Retinal pigment epithelial cell (primary cell): Measurements from ENCODE around the gene RNASEH2C.

Experiments
- DNase-seq: peaks from one replicate; pipeline ENCODE4 v3.0.0-alpha.2; 2010; ENCODE audit warnings: low read depth
- H3K4me3 ChIP-seq: 2 replicates; pipeline ENCODE4 v1.5.1; 2011; ENCODE audit warnings: mild to moderate bottlenecking, low read length, control low read depth, moderate library complexity
- TF ChIP-seq, protein P1 (sequence below): conservative IDR thresholded peaks from 2 replicates; pipeline ENCODE4 v1.5.1; 2011; ENCODE audit warnings: low read depth, low read length, control low read depth, inconsistent platforms

The RNASEH2C gene

DNA sequence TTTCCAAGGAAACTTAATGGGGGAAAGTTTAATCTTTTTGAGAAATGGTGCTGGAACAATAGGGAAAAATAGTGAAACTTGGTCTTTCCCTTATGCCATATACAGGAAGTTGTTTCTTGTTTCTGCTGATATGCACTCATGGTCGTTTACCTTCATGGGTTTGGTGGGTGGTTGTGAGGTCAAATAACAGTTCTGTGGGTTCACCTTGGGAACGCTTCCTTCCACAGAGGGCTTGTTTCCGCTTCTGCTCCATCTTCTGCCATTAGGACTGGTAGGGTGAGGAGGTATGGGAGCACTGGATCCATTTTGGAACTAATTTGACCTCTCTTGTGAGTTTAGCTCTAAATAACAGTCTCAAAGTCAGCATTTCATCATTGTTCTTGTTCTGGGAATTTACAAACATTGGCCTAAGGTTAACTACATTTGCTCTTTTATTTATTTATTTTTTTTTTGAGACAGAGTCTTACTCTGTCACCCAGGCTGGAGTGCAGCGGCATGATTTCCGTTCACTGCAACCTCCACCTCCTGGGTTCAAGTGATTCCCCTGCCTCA lies 40.3 kb downstream of the RNASEH2C start:
- DNase-seq = no peak
- TF ChIP-seq, protein P1, sequence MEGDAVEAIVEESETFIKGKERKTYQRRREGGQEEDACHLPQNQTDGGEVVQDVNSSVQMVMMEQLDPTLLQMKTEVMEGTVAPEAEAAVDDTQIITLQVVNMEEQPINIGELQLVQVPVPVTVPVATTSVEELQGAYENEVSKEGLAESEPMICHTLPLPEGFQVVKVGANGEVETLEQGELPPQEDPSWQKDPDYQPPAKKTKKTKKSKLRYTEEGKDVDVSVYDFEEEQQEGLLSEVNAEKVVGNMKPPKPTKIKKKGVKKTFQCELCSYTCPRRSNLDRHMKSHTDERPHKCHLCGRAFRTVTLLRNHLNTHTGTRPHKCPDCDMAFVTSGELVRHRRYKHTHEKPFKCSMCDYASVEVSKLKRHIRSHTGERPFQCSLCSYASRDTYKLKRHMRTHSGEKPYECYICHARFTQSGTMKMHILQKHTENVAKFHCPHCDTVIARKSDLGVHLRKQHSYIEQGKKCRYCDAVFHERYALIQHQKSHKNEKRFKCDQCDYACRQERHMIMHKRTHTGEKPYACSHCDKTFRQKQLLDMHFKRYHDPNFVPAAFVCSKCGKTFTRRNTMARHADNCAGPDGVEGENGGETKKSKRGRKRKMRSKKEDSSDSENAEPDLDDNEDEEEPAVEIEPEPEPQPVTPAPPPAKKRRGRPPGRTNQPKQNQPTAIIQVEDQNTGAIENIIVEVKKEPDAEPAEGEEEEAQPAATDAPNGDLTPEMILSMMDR = no peak
- H3K4me3 ChIP-seq = no peak overlapping the region

DNA sequence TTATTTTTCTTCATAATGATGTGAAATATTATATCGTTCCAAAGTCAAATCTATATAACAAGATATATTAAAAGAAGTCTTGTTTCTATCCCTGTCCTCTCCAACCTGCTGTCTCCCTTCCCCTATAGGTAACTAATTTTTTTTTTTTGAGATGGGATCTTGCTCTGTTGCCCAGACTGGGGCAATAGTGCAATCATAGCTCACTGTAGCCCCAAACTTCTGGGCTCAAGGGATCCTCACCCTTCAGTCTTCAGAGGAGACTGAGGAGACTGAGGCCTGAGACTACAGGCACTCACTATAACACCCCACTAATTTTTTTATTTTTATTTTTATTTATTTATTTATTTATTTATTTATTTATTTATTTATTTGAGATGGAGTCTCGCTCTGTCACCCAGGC lies 47.6 kb downstream of the RNASEH2C start:
- no peak for DNase-seq

DNA sequence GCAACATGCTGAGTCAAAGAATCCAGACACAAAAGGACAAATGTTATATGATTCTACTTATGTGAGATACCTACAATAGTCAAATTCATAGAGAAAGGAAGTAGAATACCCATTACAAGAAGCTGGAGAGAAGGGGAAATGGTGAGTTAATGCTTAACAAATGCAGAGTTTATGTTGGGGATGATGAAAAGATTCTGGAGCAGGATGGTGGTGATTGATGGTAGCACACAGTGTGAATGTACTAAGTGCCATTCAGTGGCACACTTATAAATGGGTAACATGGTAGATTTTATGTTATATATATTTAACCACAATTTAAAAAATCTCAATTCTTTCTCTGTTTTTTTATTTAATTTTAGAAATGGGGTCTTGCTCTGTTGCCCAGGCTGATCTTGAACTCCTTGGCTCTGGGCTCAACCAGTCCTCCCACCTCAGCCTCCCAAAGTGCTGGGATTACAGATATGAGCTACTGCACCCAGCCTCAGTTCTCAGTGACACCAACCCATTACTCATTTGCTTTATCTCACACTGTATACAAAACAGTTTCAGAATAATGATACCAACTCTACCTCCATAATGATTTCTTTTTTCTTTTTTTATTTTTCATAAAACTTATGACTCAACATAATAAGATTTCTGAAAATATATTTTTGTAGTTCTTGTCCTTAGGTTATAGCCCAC lies 48.3 kb downstream of the RNASEH2C start:
- DNase-seq = no peak
- H3K4me3 ChIP-seq = no peak overlapping the region
- TF ChIP-seq, protein P1 = no peak

More for the DNA sequence above, 47.6 kb downstream of the RNASEH2C start:
- TF ChIP-seq, protein P1 = no peak
- H3K4me3 ChIP-seq = no peak overlapping the region
